22Rv1 (cell line): ENCODE measurements around the gene RNF180.

Experiments
- CTCF ChIP-seq: fragments of 450-650 bp; IDR thresholded peaks from 2 replicates; pipeline ENCODE4 v1.5.1; 2017; ENCODE audit warnings: mild to moderate bottlenecking
- ZFX ChIP-seq: fragments of 450-650 bp; IDR thresholded peaks from 2 replicates; pipeline ENCODE4 v1.6.1; 2017; ENCODE audit warnings: antibody characterized with exemption, borderline replicate concordance

GRCh38 chr5:64144425-64145215 lies 21.0 kb upstream of the RNF180 start:
- TF ChIP-seq ZFX, result no peak
- TF ChIP-seq CTCF, result no peak
